H1 (cell line): Measurements from ENCODE around the gene KIF11. TPM values are rescaled to one million over a fixed set of nuclear protein-coding genes. Genes with fewer than 3 reads are reported as not detected.

ENCODE experiments used
- CEBPB ChIP-seq: IDR thresholded peaks from 2 replicates; pipeline ENCODE4 v1.6.1; 2012; ENCODE audit warnings: low read depth, low read length
- FOSL1 ChIP-seq: IDR thresholded peaks from 2 replicates; pipeline ENCODE4 v1.6.1; 2011; ENCODE audit warnings: mild to moderate bottlenecking, low read depth, low read length, moderate library complexity; ENCODE audit not compliant: insufficient read depth
- HDAC2 ChIP-seq, 2 experiments: fragments of 300-600 bp in 1 of 2; sonication (generic) in 1 of 2; IDR thresholded peaks; 2 replicates each; pipeline ENCODE4 v1.6.1; 2011 to 2012; ENCODE audit warnings: low read depth in 2 of 2, low read length in 2 of 2, mild to moderate bottlenecking in 2 of 2, moderate library complexity in 2 of 2, borderline replicate concordance in 1 of 2, inconsistent platforms in 1 of 2
- POLR2A ChIP-seq, 2 experiments: IDR thresholded peaks; 1 replicate in 1 of 2; 2 replicates in 1 of 2; pipeline ENCODE4 v1.6.1; 2011; ENCODE audit warnings: low read depth in 2 of 2, low read length in 2 of 2, mild to moderate bottlenecking in 2 of 2; ENCODE audit errors: control extremely low read depth in 1 of 2
- POU5F1 ChIP-seq: IDR thresholded peaks from 2 replicates; pipeline ENCODE4 v1.6.1; 2011; ENCODE audit warnings: low read depth, mild to moderate bottlenecking, low read length, moderate library complexity
- polyA plus RNA-seq, 7 experiments: library from polyadenylated mRNA; depleted of rRNA in 3 of 7; stranded (reverse) in 5 of 7; unstranded in 2 of 7; fragments of >200 nt in 5 of 7; fragments of 200-250 nt in 2 of 7; gene quantifications; 1 replicate in 5 of 7; 2 replicates in 1 of 7; 4 replicates in 1 of 7; pipeline versions ENCODE4 v1.2.1 to v1.2.3, GENCODE V29; 2011 to 2013; ENCODE audit warnings: missing spikeins in 2 of 7, mixed read lengths in 2 of 7
- total RNA-seq: library from RNA; stranded (reverse); fragmentation: NEBNext Ultra II Directional; extraction: Animal tissue kit (Norgen Biotek cat#: 25700); gene quantifications from 2 replicates; pipeline ENCODE4 v1.2.1, GENCODE V29; 2021

The KIF11 gene
- total and polyA plus RNA-seq, 2 of the 8 experiments (the other 6 are each of a cell fraction or from before 2014, with no cell fraction given), result 11.1 to 59.2 TPM

GRCh38 chr10:92697663-92698511 lies 105.0 kb downstream of the KIF11 start (continued):
- TF ChIP-seq CEBPB (peak; percentile 22; the same call in 1 of the 2 replicates), FOSL1 (no peak), POLR2A (IDR thresholded peaks at IDR 0.05; ENCODE audit: control extremely low read depth in 1 of 2, low read depth in 2 of 2, low read length in 2 of 2) (no peak), HDAC2 (IDR thresholded peaks at IDR 0.05; ENCODE audit: borderline replicate concordance in 1 of 2, low read depth in 2 of 2, low read length in 2 of 2) (no peak), POU5F1 (no peak)
